ENCODE results near the gene CAPNS1.
A peak's percentile ranks its signal among the peaks of the same experiment; 100 is the strongest.
"Not testable (repeated sequence)": the region's sequence is repeated elsewhere in the genome, so short reads cannot be mapped to it uniquely, and the experiment has no call there.

The CAPNS1 gene

GRCh38 chr19:36113894-36114720 is 25.8 kb upstream of the CAPNS1 start:
- no peak for DNase-seq (ENCODE audit: extremely low read depth in 1 of 2, low read depth in 1 of 2)

- DNase-seq (ENCODE audit: extremely low read depth in 1 of 2, low read depth in 1 of 2): peak; percentile 93 to 98
These were observed 25.0 kb upstream of the CAPNS1 start, which contains the start of gene POLR2I for GRCh38 chr19:36114721-36115452. Gene POLR2I, minus strand, starts transcription at chr19:36114875. Its CDS starts 19 bp downstream, at chr19:36114856.

- peak; percentile 76 to 88 for DNase-seq (ENCODE audit: extremely low read depth in 1 of 2, low read depth in 1 of 2)
These were observed 24.2 kb upstream of the CAPNS1 start, which contains the start of gene TBCB for GRCh38 chr19:36115453-36116343. Gene TBCB, plus strand, starts transcription at chr19:36115468. Its CDS starts 93 bp downstream, at chr19:36115561.

- no peak for DNase-seq (ENCODE audit: extremely low read depth in 1 of 2, low read depth in 1 of 2)
These were observed 23.6 kb upstream of the CAPNS1 start for GRCh38 chr19:36116344-36116637.

- DNase-seq (ENCODE audit: extremely low read depth in 1 of 2, low read depth in 1 of 2): no peak
These were observed 19.5 kb upstream of the CAPNS1 start for GRCh38 chr19:36120092-36120983.

GRCh38 chr19:36120984-36121358 is 18.9 kb upstream of the CAPNS1 start:
- no peak for DNase-seq (ENCODE audit: extremely low read depth in 1 of 2, low read depth in 1 of 2)

GRCh38 chr19:36121486-36122124 is 18.3 kb upstream of the CAPNS1 start:
- DNase-seq (ENCODE audit: extremely low read depth in 1 of 2, low read depth in 1 of 2): no peak

GRCh38 chr19:36125557-36125956 is 14.3 kb upstream of the CAPNS1 start:
- no peak for DNase-seq (ENCODE audit: extremely low read depth in 1 of 2, low read depth in 1 of 2)

GRCh38 chr19:36128392-36128736 is 11.5 kb upstream of the CAPNS1 start:
- no peak for DNase-seq (ENCODE audit: extremely low read depth in 1 of 2, low read depth in 1 of 2)

GRCh38 chr19:36131221-36131620 is 8.6 kb upstream of the CAPNS1 start:
- not testable (repeated sequence) for DNase-seq (ENCODE audit: extremely low read depth in 1 of 2, low read depth in 1 of 2)

GRCh38 chr19:36134867-36135266 is 5.0 kb upstream of the CAPNS1 start:
- not testable (repeated sequence) for DNase-seq (ENCODE audit: extremely low read depth in 1 of 2, low read depth in 1 of 2)

GRCh38 chr19:36136964-36137686 is 2.7 kb upstream of the CAPNS1 start:
- DNase-seq (ENCODE audit: extremely low read depth in 1 of 2, low read depth in 1 of 2): no peak

GRCh38 chr19:36139120-36139472 is 770 bp upstream of the CAPNS1 start:
- DNase-seq (ENCODE audit: extremely low read depth in 1 of 2, low read depth in 1 of 2): no peak

- DNase-seq (ENCODE audit: extremely low read depth in 1 of 2, low read depth in 1 of 2): peak in 1 of 2 donors; percentile 17
These were observed 605 bp downstream of the CAPNS1 start for GRCh38 chr19:36140304-36141038.

GRCh38 chr19:36141039-36141927 is 1.4 kb downstream of the CAPNS1 start:
- peak; percentile 73 to 81 for DNase-seq (ENCODE audit: extremely low read depth in 1 of 2, low read depth in 1 of 2)

- no peak for DNase-seq (ENCODE audit: extremely low read depth in 1 of 2, low read depth in 1 of 2)
These were observed 2.2 kb downstream of the CAPNS1 start for GRCh38 chr19:36142046-36142445.

- no peak for DNase-seq (ENCODE audit: extremely low read depth in 1 of 2, low read depth in 1 of 2)
These were observed 2.6 kb downstream of the CAPNS1 start for GRCh38 chr19:36142496-36142895.

Data from activated CD8-positive, alpha-beta memory T cell treated with anti-CD3 and anti-CD28 coated beads for 1 hour (primary cell).